ENCODE measurements around the gene INPP1. TPM values are rescaled to one million over a fixed set of nuclear protein-coding genes. Genes with fewer than 3 reads are reported as not detected.
A peak's percentile ranks its signal among the peaks of the same experiment; 100 is the strongest.

The INPP1 gene
- total RNA-seq, 1 experiment from 2014 or later, result 2.3 TPM

DNA sequence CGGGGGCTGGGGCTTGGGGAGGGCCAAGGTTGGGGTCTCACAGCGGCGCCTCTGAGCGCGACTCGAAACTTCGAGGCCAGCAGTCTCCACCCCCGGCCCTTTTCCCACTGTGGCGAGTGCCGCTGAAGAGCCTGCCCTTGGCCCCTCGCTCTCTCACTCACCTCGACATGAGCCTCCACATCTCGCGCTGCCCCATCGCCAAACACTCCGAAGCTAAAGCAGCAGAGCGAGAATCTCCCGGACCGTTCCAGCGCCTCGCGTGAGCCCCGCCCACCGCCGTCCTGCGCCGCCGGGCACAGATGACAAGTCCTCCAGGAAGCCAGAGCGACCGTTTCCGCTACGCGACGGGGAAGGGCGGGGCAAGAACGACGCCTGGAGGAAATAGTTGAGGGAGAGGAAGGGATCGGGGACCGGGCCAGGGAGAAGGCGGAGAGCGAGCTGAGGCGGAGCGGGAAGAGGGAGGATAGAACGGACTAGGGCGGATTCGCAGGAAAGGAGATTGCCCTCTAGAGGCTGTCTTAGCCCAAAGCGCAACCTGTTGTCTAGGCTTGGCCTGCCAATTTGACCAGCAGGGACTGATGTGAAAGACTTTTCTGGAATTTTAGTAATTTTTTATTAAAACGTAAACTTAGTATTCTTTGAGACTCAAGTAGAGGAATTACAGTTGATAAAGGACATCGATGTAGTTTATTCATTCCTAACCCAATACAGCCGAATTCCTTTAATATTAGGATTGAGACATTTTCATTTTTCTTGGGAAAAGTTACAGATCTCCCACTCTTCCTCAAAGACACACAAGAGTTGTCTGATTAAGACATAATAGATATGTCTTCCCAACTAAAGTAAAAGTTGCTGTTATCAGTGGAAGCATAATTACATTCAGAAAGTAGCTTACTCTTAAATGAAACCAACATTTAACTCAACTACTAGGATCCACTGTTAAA, 23.6 kb upstream of the INPP1 start, which contains the start of gene HIBCH (continued):
- TF ChIP-seq, protein P1, sequence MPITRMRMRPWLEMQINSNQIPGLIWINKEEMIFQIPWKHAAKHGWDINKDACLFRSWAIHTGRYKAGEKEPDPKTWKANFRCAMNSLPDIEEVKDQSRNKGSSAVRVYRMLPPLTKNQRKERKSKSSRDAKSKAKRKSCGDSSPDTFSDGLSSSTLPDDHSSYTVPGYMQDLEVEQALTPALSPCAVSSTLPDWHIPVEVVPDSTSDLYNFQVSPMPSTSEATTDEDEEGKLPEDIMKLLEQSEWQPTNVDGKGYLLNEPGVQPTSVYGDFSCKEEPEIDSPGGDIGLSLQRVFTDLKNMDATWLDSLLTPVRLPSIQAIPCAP (CRISPR knock-in tag; IDR thresholded peaks at IDR 0.05), result no peak
- TF ChIP-seq ZNF121 (CRISPR knock-in tag; IDR thresholded peaks at IDR 0.05) (no peak), SMAD4 (CRISPR knock-in tag; IDR thresholded peaks at IDR 0.05) (no peak), CBFB (CRISPR knock-in tag; IDR thresholded peaks at IDR 0.05; ENCODE audit: low read depth) (no peak), ELF4 (CRISPR knock-in tag; IDR thresholded peaks at IDR 0.05; ENCODE audit: low read depth) (no peak), TEAD4 (CRISPR knock-in tag; IDR thresholded peaks at IDR 0.05) (no peak), TEAD1 (CRISPR knock-in tag; IDR thresholded peaks at IDR 0.05) (no peak), HMGA2 (CRISPR knock-in tag; IDR thresholded peaks at IDR 0.05) (no peak), KAT7 (CRISPR knock-in tag; IDR thresholded peaks at IDR 0.05; ENCODE audit: borderline replicate concordance) (no peak), CREB1 (CRISPR knock-in tag; IDR thresholded peaks at IDR 0.05) (no peak), TP53 (CRISPR knock-in tag; IDR thresholded peaks at IDR 0.05) (peak; percentile 69; the same call in 1 of the 2 replicates), JAZF1 (CRISPR knock-in tag; IDR thresholded peaks at IDR 0.05) (no peak), SOX15 (CRISPR knock-in tag; IDR thresholded peaks at IDR 0.05) (no peak), NR1H2 (CRISPR knock-in tag; IDR thresholded peaks at IDR 0.05) (no peak), ZNF396 (CRISPR knock-in tag; IDR thresholded peaks at IDR 0.05; ENCODE audit: borderline replicate concordance) (no peak), RORB (CRISPR knock-in tag; IDR thresholded peaks at IDR 0.05) (no peak), AFF4 (CRISPR knock-in tag; IDR thresholded peaks at IDR 0.05; ENCODE audit: borderline replicate concordance) (peak; percentile 54; the same call in 1 of the 2 replicates), GRHL2 (CRISPR knock-in tag; IDR thresholded peaks at IDR 0.05; ENCODE audit: insufficient replicate concordance, severe bottlenecking) (no peak)
- TF ChIP-seq, protein P2, sequence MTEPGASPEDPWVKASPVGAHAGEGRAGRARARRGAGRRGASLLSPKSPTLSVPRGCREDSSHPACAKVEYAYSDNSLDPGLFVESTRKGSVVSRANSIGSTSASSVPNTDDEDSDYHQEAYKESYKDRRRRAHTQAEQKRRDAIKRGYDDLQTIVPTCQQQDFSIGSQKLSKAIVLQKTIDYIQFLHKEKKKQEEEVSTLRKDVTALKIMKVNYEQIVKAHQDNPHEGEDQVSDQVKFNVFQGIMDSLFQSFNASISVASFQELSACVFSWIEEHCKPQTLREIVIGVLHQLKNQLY (CRISPR knock-in tag; IDR thresholded peaks at IDR 0.05), result no peak
- TF ChIP-seq, protein P3, sequence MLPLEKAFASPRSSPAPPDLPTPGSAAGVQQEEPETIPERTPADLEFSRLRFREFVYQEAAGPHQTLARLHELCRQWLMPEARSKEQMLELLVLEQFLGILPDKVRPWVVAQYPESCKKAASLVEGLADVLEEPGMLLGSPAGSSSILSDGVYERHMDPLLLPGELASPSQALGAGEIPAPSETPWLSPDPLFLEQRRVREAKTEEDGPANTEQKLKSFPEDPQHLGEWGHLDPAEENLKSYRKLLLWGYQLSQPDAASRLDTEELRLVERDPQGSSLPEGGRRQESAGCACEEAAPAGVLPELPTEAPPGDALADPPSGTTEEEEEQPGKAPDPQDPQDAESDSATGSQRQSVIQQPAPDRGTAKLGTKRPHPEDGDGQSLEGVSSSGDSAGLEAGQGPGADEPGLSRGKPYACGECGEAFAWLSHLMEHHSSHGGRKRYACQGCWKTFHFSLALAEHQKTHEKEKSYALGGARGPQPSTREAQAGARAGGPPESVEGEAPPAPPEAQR (CRISPR knock-in tag; IDR thresholded peaks at IDR 0.05), result no peak
- TF ChIP-seq, protein P4, sequence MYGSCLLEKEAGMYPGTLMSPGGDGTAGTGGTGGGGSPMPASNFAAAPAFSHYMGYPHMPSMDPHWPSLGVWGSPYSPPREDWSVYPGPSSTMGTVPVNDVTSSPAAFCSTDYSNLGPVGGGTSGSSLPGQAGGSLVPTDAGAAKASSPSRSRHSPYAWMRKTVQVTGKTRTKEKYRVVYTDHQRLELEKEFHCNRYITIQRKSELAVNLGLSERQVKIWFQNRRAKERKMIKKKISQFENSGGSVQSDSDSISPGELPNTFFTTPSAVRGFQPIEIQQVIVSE (CRISPR knock-in tag; IDR thresholded peaks at IDR 0.05; ENCODE audit: borderline replicate concordance), result no peak
- TF ChIP-seq, protein P5, sequence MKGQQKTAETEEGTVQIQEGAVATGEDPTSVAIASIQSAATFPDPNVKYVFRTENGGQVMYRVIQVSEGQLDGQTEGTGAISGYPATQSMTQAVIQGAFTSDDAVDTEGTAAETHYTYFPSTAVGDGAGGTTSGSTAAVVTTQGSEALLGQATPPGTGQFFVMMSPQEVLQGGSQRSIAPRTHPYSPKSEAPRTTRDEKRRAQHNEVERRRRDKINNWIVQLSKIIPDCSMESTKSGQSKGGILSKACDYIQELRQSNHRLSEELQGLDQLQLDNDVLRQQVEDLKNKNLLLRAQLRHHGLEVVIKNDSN (CRISPR knock-in tag; IDR thresholded peaks at IDR 0.05), result no peak
- TF ChIP-seq, protein P6, sequence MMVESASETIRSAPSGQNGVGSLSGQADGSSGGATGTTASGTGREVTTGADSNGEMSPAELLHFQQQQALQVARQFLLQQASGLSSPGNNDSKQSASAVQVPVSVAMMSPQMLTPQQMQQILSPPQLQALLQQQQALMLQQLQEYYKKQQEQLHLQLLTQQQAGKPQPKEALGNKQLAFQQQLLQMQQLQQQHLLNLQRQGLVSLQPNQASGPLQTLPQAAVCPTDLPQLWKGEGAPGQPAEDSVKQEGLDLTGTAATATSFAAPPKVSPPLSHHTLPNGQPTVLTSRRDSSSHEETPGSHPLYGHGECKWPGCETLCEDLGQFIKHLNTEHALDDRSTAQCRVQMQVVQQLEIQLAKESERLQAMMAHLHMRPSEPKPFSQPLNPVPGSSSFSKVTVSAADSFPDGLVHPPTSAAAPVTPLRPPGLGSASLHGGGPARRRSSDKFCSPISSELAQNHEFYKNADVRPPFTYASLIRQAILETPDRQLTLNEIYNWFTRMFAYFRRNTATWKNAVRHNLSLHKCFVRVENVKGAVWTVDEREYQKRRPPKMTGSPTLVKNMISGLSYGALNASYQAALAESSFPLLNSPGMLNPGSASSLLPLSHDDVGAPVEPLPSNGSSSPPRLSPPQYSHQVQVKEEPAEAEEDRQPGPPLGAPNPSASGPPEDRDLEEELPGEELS (CRISPR knock-in tag; IDR thresholded peaks at IDR 0.05), result 0 out of 2 replicates have a peak, but pooled peaks have one; percentile 27
- TF ChIP-seq, protein P7, sequence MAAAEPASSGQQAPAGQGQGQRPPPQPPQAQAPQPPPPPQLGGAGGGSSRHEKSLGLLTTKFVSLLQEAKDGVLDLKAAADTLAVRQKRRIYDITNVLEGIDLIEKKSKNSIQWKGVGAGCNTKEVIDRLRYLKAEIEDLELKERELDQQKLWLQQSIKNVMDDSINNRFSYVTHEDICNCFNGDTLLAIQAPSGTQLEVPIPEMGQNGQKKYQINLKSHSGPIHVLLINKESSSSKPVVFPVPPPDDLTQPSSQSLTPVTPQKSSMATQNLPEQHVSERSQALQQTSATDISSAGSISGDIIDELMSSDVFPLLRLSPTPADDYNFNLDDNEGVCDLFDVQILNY (CRISPR knock-in tag; IDR thresholded peaks at IDR 0.05), result no peak

All from WTC11 (cell line).